Panc1 (cell line): Measurements from ENCODE around the gene SCGB1D1.

Experiments used
- CTCF ChIP-seq: fragments of 450-650 bp; IDR thresholded peaks from 2 replicates; pipeline ENCODE4 v1.5.1; 2017; ENCODE audit warnings: mild to moderate bottlenecking
- POLR2AphosphoS5 ChIP-seq: IDR thresholded peaks from 2 replicates; pipeline ENCODE4 v1.6.1; 2012; ENCODE audit warnings: mild to moderate bottlenecking, low read depth, low read length, moderate library complexity
- REST ChIP-seq, 2 experiments: IDR thresholded peaks; 2 replicates each; pipeline ENCODE4 v1.6.1; 2011 to 2012; ENCODE audit warnings: low read depth in 2 of 2, control low read depth in 1 of 2, low read length in 1 of 2, mild to moderate bottlenecking in 1 of 2, moderate library complexity in 1 of 2; ENCODE audit not compliant: insufficient read depth in 1 of 2

- TF ChIP-seq POLR2AphosphoS5, result no peak
- no peak for TF ChIP-seq CTCF
- TF ChIP-seq REST (IDR thresholded peaks at IDR 0.05; ENCODE audit: insufficient read depth in 1 of 2, low read depth in 2 of 2, low read length in 1 of 2), result no peak
These were observed 48.1 kb downstream of the SCGB1D1 start for GRCh38 chr11:62238151-62238550.
